Measurements from ENCODE around the gene DKC1.
"Not testable (repeated sequence)": the region's sequence is repeated elsewhere in the genome, so short reads cannot be mapped to it uniquely, and the experiment has no call there.

DKC1 gene

DNA sequence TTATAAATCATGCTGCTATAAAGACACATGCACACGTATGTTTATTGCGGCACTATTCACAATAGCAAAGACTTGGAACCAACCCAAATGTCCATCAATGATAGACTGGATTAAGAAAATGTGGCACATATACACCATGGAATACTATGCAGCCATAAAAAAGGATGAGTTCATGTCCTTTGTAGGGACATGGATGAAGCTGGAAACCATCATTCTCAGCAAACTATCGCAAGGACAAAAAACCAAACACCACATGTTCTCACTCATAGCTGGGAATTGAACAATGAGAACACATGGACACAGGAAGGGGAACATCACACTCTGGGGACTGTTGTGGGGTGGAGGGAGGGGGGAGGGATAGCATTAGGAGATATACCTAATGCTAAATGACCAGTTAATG is 62.9 kb downstream of the DKC1 start:
- WGBS (ENCODE audit: insufficient coverage) = no CpG with 5 or more reads among the region's 3 CpGs
- CTCF ChIA-PET; H3K9me3 ChIP-seq (ENCODE audit: control extremely low read depth in 1 of 5, control insufficient read depth in 4 of 5, insufficient read depth in 2 of 5, low read depth in 1 of 5, low read length in 4 of 5); H3K36me3 ChIP-seq (ENCODE audit: control insufficient read depth in 4 of 4, insufficient read depth in 4 of 4, low read length in 3 of 4); H3K4me1 ChIP-seq (ENCODE audit: control extremely low read depth in 1 of 4, control insufficient read depth in 4 of 4, insufficient read depth in 4 of 4, low read length in 3 of 4); H3K27ac ChIP-seq (ENCODE audit: insufficient read depth in 1 of 2, low read depth in 1 of 2, low read length in 2 of 2, poor library complexity in 1 of 2, severe bottlenecking in 2 of 2); POLR2A ChIA-PET; H3K4me3 ChIP-seq (ENCODE audit: control insufficient read depth in 1 of 7, extremely low read depth in 1 of 7, insufficient read depth in 4 of 7, low read depth in 2 of 7, low read length in 6 of 7); H3K27me3 ChIP-seq (replicated peaks in 2 of 5; ENCODE audit: control insufficient read depth in 4 of 5, insufficient read depth in 5 of 5, low read length in 4 of 5); DNase-seq: not testable (repeated sequence)

All from common myeloid progenitor, CD34-positive (primary cell).